ENCODE data around the gene CHRNB1.

The CHRNB1 gene

GRCh38 chr17:7419819-7420610, 24.8 kb upstream of the CHRNB1 start, which contains the start of gene SPEM1:
Gene SPEM1 (plus strand): TSS chr17:7420324. CDS start chr17:7420385, 61 bp downstream.
- Histone ChIP-seq H3K9me3 (ENCODE audit: low read length) (no peaks in the 10 kb centered on the region), H3K27me3 (ENCODE audit: insufficient read depth, low read length) (no peaks in the 10 kb centered on the region), H2AFZ (ENCODE audit: low read depth, low read length) (no peak within 1 kb of the TSS), H3K4me1 (ENCODE audit: insufficient read depth, low read length) (peaks cover 39% of the 10 kb centered on the region), H3K4me3 (ENCODE audit: low read length) (no peak within 1 kb of the TSS), H3K36me3 (ENCODE audit: insufficient read depth, low read length) (peaks cover 21% of the 10 kb centered on the region)

GRCh38 chr17:7421186-7421585, 23.7 kb upstream of the CHRNB1 start:
- Histone ChIP-seq H2AFZ (ENCODE audit: low read depth, low read length) (no peak overlapping the region), H3K9me3 (ENCODE audit: low read length) (no peaks in the 10 kb centered on the region), H3K36me3 (ENCODE audit: insufficient read depth, low read length) (peaks cover 11% of the 10 kb centered on the region), H3K4me1 (ENCODE audit: insufficient read depth, low read length) (peaks cover 39% of the 10 kb centered on the region), H3K4me3 (ENCODE audit: low read length) (no peak overlapping the region), H3K27me3 (ENCODE audit: insufficient read depth, low read length) (no peaks in the 10 kb centered on the region)

DNA sequence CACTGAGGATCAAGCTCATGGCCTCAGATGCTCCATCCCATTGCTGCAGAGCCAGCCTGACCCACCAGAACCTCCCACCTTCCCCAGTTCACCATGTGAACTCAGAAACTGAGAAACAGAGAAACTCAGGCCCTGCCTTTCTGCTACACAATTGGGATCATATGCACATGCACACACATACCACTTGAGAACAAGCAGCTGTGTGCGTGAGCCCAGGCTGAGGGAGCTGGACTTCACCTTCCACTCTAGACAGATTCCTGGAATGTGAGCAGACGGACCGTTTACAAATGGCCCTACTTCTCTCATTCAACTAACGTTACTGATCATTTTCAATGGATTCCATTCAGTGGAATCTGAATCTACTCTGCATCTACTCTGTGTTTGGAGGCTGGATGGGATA, 21.2 kb upstream of the CHRNB1 start:
- H3K27me3 ChIP-seq (ENCODE audit: insufficient read depth, low read length), result no peaks in the 10 kb centered on the region
- peaks cover 29% of the 10 kb centered on the region for H3K4me1 ChIP-seq (ENCODE audit: insufficient read depth, low read length)
- H3K36me3 ChIP-seq (ENCODE audit: insufficient read depth, low read length), result no peaks in the 10 kb centered on the region
- H3K9me3 ChIP-seq (ENCODE audit: low read length), result no peaks in the 10 kb centered on the region
- H2AFZ ChIP-seq (ENCODE audit: low read depth, low read length), result no peak overlapping the region
- no peak overlapping the region for H3K4me3 ChIP-seq (ENCODE audit: low read length)

GRCh38 chr17:7425316-7425715, 19.5 kb upstream of the CHRNB1 start, which contains the start of gene SPEM2:
Gene SPEM2 (plus strand): TSS chr17:7425616. CDS start chr17:7425689, 73 bp downstream.
- Histone ChIP-seq H3K4me3 (ENCODE audit: low read length) (no peak within 1 kb of the TSS), H3K9me3 (ENCODE audit: low read length) (no peaks in the 10 kb centered on the region), H3K27me3 (ENCODE audit: insufficient read depth, low read length) (no peaks in the 10 kb centered on the region), H3K36me3 (ENCODE audit: insufficient read depth, low read length) (no peaks in the 10 kb centered on the region), H2AFZ (ENCODE audit: low read depth, low read length) (no peak within 1 kb of the TSS), H3K4me1 (ENCODE audit: insufficient read depth, low read length) (peaks cover 13% of the 10 kb centered on the region)

GRCh38 chr17:7425756-7426155, 19.1 kb upstream of the CHRNB1 start:
- Histone ChIP-seq H3K36me3 (ENCODE audit: insufficient read depth, low read length) (no peaks in the 10 kb centered on the region), H3K4me3 (ENCODE audit: low read length) (no peak overlapping the region), H2AFZ (ENCODE audit: low read depth, low read length) (no peak overlapping the region), H3K9me3 (ENCODE audit: low read length) (peaks cover 1% of the 10 kb centered on the region), H3K4me1 (ENCODE audit: insufficient read depth, low read length) (peaks cover 8% of the 10 kb centered on the region), H3K27me3 (ENCODE audit: insufficient read depth, low read length) (no peaks in the 10 kb centered on the region)

GRCh38 chr17:7426203-7426863, 18.5 kb upstream of the CHRNB1 start:
- Histone ChIP-seq H3K4me3 (ENCODE audit: low read length) (no peak overlapping the region), H3K27me3 (ENCODE audit: insufficient read depth, low read length) (no peaks in the 10 kb centered on the region), H2AFZ (ENCODE audit: low read depth, low read length) (no peak overlapping the region), H3K4me1 (ENCODE audit: insufficient read depth, low read length) (peaks cover 3% of the 10 kb centered on the region), H3K36me3 (ENCODE audit: insufficient read depth, low read length) (no peaks in the 10 kb centered on the region), H3K9me3 (ENCODE audit: low read length) (peaks cover 2% of the 10 kb centered on the region)

GRCh38 chr17:7426896-7427489, 17.9 kb upstream of the CHRNB1 start:
- no peak overlapping the region for H2AFZ ChIP-seq (ENCODE audit: low read depth, low read length)
- no peaks in the 10 kb centered on the region for H3K27me3 ChIP-seq (ENCODE audit: insufficient read depth, low read length)
- H3K9me3 ChIP-seq (ENCODE audit: low read length), result peaks cover 2% of the 10 kb centered on the region
- no peaks in the 10 kb centered on the region for H3K4me1 ChIP-seq (ENCODE audit: insufficient read depth, low read length)
- no peak overlapping the region for H3K4me3 ChIP-seq (ENCODE audit: low read length)
- H3K36me3 ChIP-seq (ENCODE audit: insufficient read depth, low read length), result no peaks in the 10 kb centered on the region

DNA sequence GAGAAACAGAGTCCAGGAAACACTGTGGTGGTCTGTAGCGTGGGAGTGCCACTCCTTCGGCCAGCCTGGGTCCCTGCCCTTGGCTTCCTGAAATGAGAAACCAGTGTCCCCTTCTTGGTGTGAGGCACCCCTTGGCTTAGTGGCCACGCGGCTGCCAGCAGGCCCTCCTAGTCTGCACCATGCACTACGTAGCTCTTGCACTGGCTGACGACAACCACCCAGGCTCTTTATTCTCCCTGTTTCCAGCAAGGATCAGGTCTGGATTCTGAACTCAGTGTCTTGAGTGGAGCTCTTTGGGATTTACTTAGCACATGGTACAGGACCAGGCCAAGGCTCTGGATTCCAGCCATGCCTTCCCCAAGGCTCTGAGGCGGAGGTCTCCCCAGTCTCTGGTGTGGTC, 17.3 kb upstream of the CHRNB1 start:
- no peak overlapping the region for H2AFZ ChIP-seq (ENCODE audit: low read depth, low read length)
- no peaks in the 10 kb centered on the region for H3K27me3 ChIP-seq (ENCODE audit: insufficient read depth, low read length)
- peaks cover 4% of the 10 kb centered on the region for H3K9me3 ChIP-seq (ENCODE audit: low read length)
- no peak overlapping the region for H3K4me3 ChIP-seq (ENCODE audit: low read length)
- no peaks in the 10 kb centered on the region for H3K4me1 ChIP-seq (ENCODE audit: insufficient read depth, low read length)
- H3K36me3 ChIP-seq (ENCODE audit: insufficient read depth, low read length), result no peaks in the 10 kb centered on the region

GRCh38 chr17:7428557-7428956, 16.3 kb upstream of the CHRNB1 start, which contains the start of gene SPEM3:
Gene SPEM3 (plus strand): TSS chr17:7428857. CDS start chr17:7428903, 46 bp downstream.
- Histone ChIP-seq H2AFZ (ENCODE audit: low read depth, low read length) (no peak within 1 kb of the TSS), H3K4me3 (ENCODE audit: low read length) (no peak within 1 kb of the TSS), H3K36me3 (ENCODE audit: insufficient read depth, low read length) (no peaks in the 10 kb centered on the region), H3K4me1 (ENCODE audit: insufficient read depth, low read length) (no peaks in the 10 kb centered on the region), H3K27me3 (ENCODE audit: insufficient read depth, low read length) (no peaks in the 10 kb centered on the region), H3K9me3 (ENCODE audit: low read length) (peaks cover 4% of the 10 kb centered on the region)

DNA sequence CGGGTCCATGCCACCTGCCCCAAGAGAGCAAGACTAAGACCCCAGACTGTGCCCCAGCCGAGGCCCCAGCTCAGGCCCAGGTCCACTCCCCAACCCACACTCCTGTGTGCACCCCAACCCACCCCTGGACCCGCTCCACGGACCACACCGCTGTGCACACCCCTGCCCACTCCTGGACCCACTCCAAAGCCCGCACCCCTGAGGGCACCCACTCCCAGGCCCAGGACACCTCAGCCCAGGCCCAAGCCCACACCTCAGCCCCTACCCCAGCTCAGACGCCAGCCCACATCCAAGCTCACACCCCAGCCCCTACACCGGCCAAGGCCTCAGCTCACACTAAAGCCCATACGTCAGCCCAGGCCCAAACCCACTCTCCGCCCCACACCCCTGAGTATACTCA, 15.1 kb upstream of the CHRNB1 start:
- Histone ChIP-seq H3K27me3 (ENCODE audit: insufficient read depth, low read length) (no peaks in the 10 kb centered on the region), H3K4me3 (ENCODE audit: low read length) (no peak overlapping the region), H3K36me3 (ENCODE audit: insufficient read depth, low read length) (no peaks in the 10 kb centered on the region), H3K9me3 (ENCODE audit: low read length) (peaks cover 4% of the 10 kb centered on the region), H3K4me1 (ENCODE audit: insufficient read depth, low read length) (no peaks in the 10 kb centered on the region), H2AFZ (ENCODE audit: low read depth, low read length) (no peak overlapping the region)

DNA sequence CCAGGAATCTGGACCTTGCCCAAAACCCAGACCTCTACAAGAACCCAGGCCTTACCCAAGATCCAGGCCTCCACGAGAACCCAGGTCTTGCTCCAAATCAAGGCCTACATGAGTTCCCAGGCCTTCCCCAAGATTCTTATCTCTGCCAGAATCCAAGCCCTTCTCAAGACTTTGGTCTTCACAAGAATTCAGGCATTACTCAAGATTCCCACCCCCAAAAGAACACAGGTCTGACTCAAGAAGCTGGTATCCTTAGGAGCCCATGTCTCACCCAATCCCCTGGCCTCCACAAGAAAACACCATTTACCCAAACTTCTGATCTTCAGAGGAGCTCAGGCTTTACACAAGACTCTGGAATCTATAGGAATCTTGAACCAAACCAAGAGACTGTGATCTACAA, 13.6 kb upstream of the CHRNB1 start:
- H3K9me3 ChIP-seq (ENCODE audit: low read length), result peaks cover 4% of the 10 kb centered on the region
- peaks cover 7% of the 10 kb centered on the region for H3K4me1 ChIP-seq (ENCODE audit: insufficient read depth, low read length)
- H3K27me3 ChIP-seq (ENCODE audit: insufficient read depth, low read length), result peaks cover 7% of the 10 kb centered on the region
- H3K4me3 ChIP-seq (ENCODE audit: low read length), result no peak overlapping the region
- H2AFZ ChIP-seq (ENCODE audit: low read depth, low read length), result no peak overlapping the region
- H3K36me3 ChIP-seq (ENCODE audit: insufficient read depth, low read length), result no peaks in the 10 kb centered on the region

- H3K4me3 ChIP-seq (ENCODE audit: low read length), result no peak overlapping the region
- no peak overlapping the region for H2AFZ ChIP-seq (ENCODE audit: low read depth, low read length)
- H3K9me3 ChIP-seq (ENCODE audit: low read length), result peaks cover 4% of the 10 kb centered on the region
- H3K36me3 ChIP-seq (ENCODE audit: insufficient read depth, low read length), result no peaks in the 10 kb centered on the region
- peaks cover 11% of the 10 kb centered on the region for H3K27me3 ChIP-seq (ENCODE audit: insufficient read depth, low read length)
- peaks cover 7% of the 10 kb centered on the region for H3K4me1 ChIP-seq (ENCODE audit: insufficient read depth, low read length)
These were observed 12.6 kb upstream of the CHRNB1 start for GRCh38 chr17:7432296-7432695.
